ENCODE measurements around the gene DEUP1.
"Not testable (repeated sequence)": the region's sequence is repeated elsewhere in the genome, so short reads cannot be mapped to it uniquely, and the experiment has no call there.

DEUP1 gene

GRCh38 chr11:93411705-93412104 lies 81.2 kb downstream of the DEUP1 start:
- Histone ChIP-seq H3K27ac (ENCODE audit: poor library complexity, severe bottlenecking) (no peak overlapping the region), H3K4me1 (ENCODE audit: insufficient read depth, poor library complexity, severe bottlenecking) (no peaks in the 10 kb centered on the region), H3K4me3 (ENCODE audit: severe bottlenecking) (no peak overlapping the region), H3K27me3 (ENCODE audit: insufficient read depth, poor library complexity, severe bottlenecking) (no peaks in the 10 kb centered on the region), H3K36me3 (ENCODE audit: low read depth) (no peaks in the 10 kb centered on the region), H3K9me3 (ENCODE audit: severe bottlenecking) (no peaks in the 10 kb centered on the region)
- no peak for TF ChIP-seq CTCF (IDR thresholded peaks at IDR 0.05; ENCODE audit: poor library complexity, severe bottlenecking)
- DNase-seq (ENCODE audit: low spot score), result no peak
- no peak for ATAC-seq (ENCODE audit: low read depth)

- H3K27me3 ChIP-seq (ENCODE audit: insufficient read depth, poor library complexity, severe bottlenecking), result no peaks in the 10 kb centered on the region
- H3K27ac ChIP-seq (ENCODE audit: poor library complexity, severe bottlenecking), result no peak overlapping the region
- no peaks in the 10 kb centered on the region for H3K36me3 ChIP-seq (ENCODE audit: low read depth)
- TF ChIP-seq CTCF (IDR thresholded peaks at IDR 0.05; ENCODE audit: poor library complexity, severe bottlenecking), result no peak
- ATAC-seq (ENCODE audit: low read depth) (no peak), DNase-seq (ENCODE audit: low spot score) (no peak)
- no peaks in the 10 kb centered on the region for H3K4me1 ChIP-seq (ENCODE audit: insufficient read depth, poor library complexity, severe bottlenecking)
- no peaks in the 10 kb centered on the region for H3K9me3 ChIP-seq (ENCODE audit: severe bottlenecking)
- no peak overlapping the region for H3K4me3 ChIP-seq (ENCODE audit: severe bottlenecking)
Measured at GRCh38 chr11:93432247-93432646, 101.7 kb downstream of the DEUP1 start.

- H3K36me3 ChIP-seq (ENCODE audit: low read depth); H3K4me1 ChIP-seq (ENCODE audit: insufficient read depth, poor library complexity, severe bottlenecking); ATAC-seq (ENCODE audit: low read depth); H3K9me3 ChIP-seq (ENCODE audit: severe bottlenecking); H3K27me3 ChIP-seq (ENCODE audit: insufficient read depth, poor library complexity, severe bottlenecking); DNase-seq (ENCODE audit: low spot score); H3K27ac ChIP-seq (ENCODE audit: poor library complexity, severe bottlenecking); H3K4me3 ChIP-seq (ENCODE audit: severe bottlenecking): not testable (repeated sequence)
Measured at GRCh38 chr11:93443232-93443631, 112.7 kb downstream of the DEUP1 start.

GRCh38 chr11:93444617-93445073 lies 114.1 kb downstream of the DEUP1 start:
- Histone ChIP-seq H3K4me3 (ENCODE audit: severe bottlenecking) (no peak overlapping the region), H3K9me3 (ENCODE audit: severe bottlenecking) (no peaks in the 10 kb centered on the region), H3K27ac (ENCODE audit: poor library complexity, severe bottlenecking) (no peak overlapping the region), H3K27me3 (ENCODE audit: insufficient read depth, poor library complexity, severe bottlenecking) (peaks cover 3% of the 10 kb centered on the region), H3K4me1 (ENCODE audit: insufficient read depth, poor library complexity, severe bottlenecking) (no peaks in the 10 kb centered on the region), H3K36me3 (ENCODE audit: low read depth) (no peaks in the 10 kb centered on the region)
- no peak for TF ChIP-seq CTCF (IDR thresholded peaks at IDR 0.05; ENCODE audit: poor library complexity, severe bottlenecking)
- no peak for DNase-seq (ENCODE audit: low spot score)
- peak; percentile 42; the same call in 2 of the 3 replicates for ATAC-seq (ENCODE audit: low read depth)

GRCh38 chr11:93458286-93458685 lies 127.7 kb downstream of the DEUP1 start:
- Histone ChIP-seq H3K4me3 (ENCODE audit: severe bottlenecking) (no peak overlapping the region), H3K27me3 (ENCODE audit: insufficient read depth, poor library complexity, severe bottlenecking) (no peaks in the 10 kb centered on the region), H3K36me3 (ENCODE audit: low read depth) (no peaks in the 10 kb centered on the region), H3K9me3 (ENCODE audit: severe bottlenecking) (no peaks in the 10 kb centered on the region), H3K27ac (ENCODE audit: poor library complexity, severe bottlenecking) (no peak overlapping the region), H3K4me1 (ENCODE audit: insufficient read depth, poor library complexity, severe bottlenecking) (no peaks in the 10 kb centered on the region)
- DNase-seq (ENCODE audit: low spot score) (no peak), ATAC-seq (ENCODE audit: low read depth) (no peak)
- TF ChIP-seq CTCF (IDR thresholded peaks at IDR 0.05; ENCODE audit: poor library complexity, severe bottlenecking), result no peak

GRCh38 chr11:93463666-93464065 lies 133.1 kb downstream of the DEUP1 start:
- not testable (repeated sequence) for H3K4me1 ChIP-seq (ENCODE audit: insufficient read depth, poor library complexity, severe bottlenecking); H3K9me3 ChIP-seq (ENCODE audit: severe bottlenecking); H3K4me3 ChIP-seq (ENCODE audit: severe bottlenecking); H3K36me3 ChIP-seq (ENCODE audit: low read depth); ATAC-seq (ENCODE audit: low read depth); H3K27ac ChIP-seq (ENCODE audit: poor library complexity, severe bottlenecking); H3K27me3 ChIP-seq (ENCODE audit: insufficient read depth, poor library complexity, severe bottlenecking); DNase-seq (ENCODE audit: low spot score)
